IMR-90 (cell line): Measurements from ENCODE around the gene SLC7A4. TPM values are rescaled to one million over a fixed set of nuclear protein-coding genes. Genes with fewer than 3 reads are reported as not detected.

Experiments
- ATAC-seq: fragments of 200-7000 bp; cut with Tn5 transposase; 2 replicates; pipeline ENCODE4 v1.9.1; 2020; ENCODE audit warnings: low read depth, mild to moderate bottlenecking, moderate library complexity
- BruUV-seq: library from RNA; stranded (reverse); fragments of 400-500 nt; replicated peaks from 2 replicates; lab custom pipeline; 2021; lab: Mats Ljungman, UMichigan
- CTCF ChIA-PET: fragments of 300-600 bp; formaldehyde crosslinking; extraction: SDS; loops from one replicate; lab custom pipeline; 2021; ENCODE audit warnings: antibody characterized with exemption; lab: Yijun Ruan, JAX
- POLR2A ChIA-PET: fragments of 300-600 bp; sonication (Branson Sonifier 250); formaldehyde crosslinking; loops from one replicate; lab custom pipeline; 2022; ENCODE audit warnings: antibody characterized with exemption; ENCODE audit not compliant: unreplicated experiment; lab: Charles Lee
- DNase-seq: peaks from one replicate; pipeline ENCODE4 v3.0.0; 2013
- H2AFZ ChIP-seq: replicated peaks from 2 replicates; pipeline ENCODE3; 2013; ENCODE audit warnings: low read length, mild to moderate bottlenecking; ENCODE audit not compliant: poor library complexity
- H2AK5ac ChIP-seq: 2 replicates; pipeline ENCODE4 v1.6.1; 2013; ENCODE audit warnings: low read depth, low read length, inconsistent platforms
- H2AK9ac ChIP-seq: replicated peaks from 2 replicates; pipeline ENCODE3; 2013; ENCODE audit warnings: mild to moderate bottlenecking, low read depth, low read length, moderate library complexity; ENCODE audit not compliant: poor library complexity
- H2BK120ac ChIP-seq: 2 replicates; pipeline ENCODE4 v1.6.1; 2013; ENCODE audit warnings: low read depth, low read length, inconsistent platforms
- H2BK15ac ChIP-seq: 3 replicates; pipeline ENCODE4 v1.6.1; 2013; ENCODE audit warnings: low read depth, low read length, inconsistent platforms
- H2BK20ac ChIP-seq: 2 replicates; pipeline ENCODE4 v1.6.1; 2013; ENCODE audit warnings: low read depth, mild to moderate bottlenecking, inconsistent platforms, low read length, moderate library complexity
- H2BK5ac ChIP-seq: 2 replicates; pipeline ENCODE4 v1.6.1; 2013; ENCODE audit warnings: mild to moderate bottlenecking, low read depth, low read length, inconsistent platforms; ENCODE audit not compliant: poor library complexity, severe bottlenecking
- H3K14ac ChIP-seq: replicated peaks from 2 replicates; pipeline ENCODE4 v1.6.1; 2013; ENCODE audit warnings: low read depth, low read length, inconsistent platforms
- H3K18ac ChIP-seq: 2 replicates; pipeline ENCODE4 v1.6.1; 2013; ENCODE audit warnings: low read depth, low read length, control low read depth
- H3K23ac ChIP-seq: 2 replicates; pipeline ENCODE4 v1.6.1; 2013; ENCODE audit warnings: low read depth, low read length, inconsistent platforms
- H3K27ac ChIP-seq: 2 replicates; pipeline ENCODE4 v1.5.1; 2013; ENCODE audit warnings: mild to moderate bottlenecking, control low read depth, low read length; ENCODE audit not compliant: insufficient read depth
- H3K27me3 ChIP-seq: 2 replicates; pipeline ENCODE4 v1.6.1; 2013; ENCODE audit warnings: low read length; ENCODE audit not compliant: control insufficient read depth, insufficient read depth
- H3K36me3 ChIP-seq: 2 replicates; pipeline ENCODE4 v1.6.1; 2013; ENCODE audit warnings: low read length, mixed read lengths; ENCODE audit not compliant: control insufficient read depth, insufficient read depth
- H3K4ac ChIP-seq: 2 replicates; pipeline ENCODE4 v1.6.1; 2013; ENCODE audit warnings: low read depth, low read length, inconsistent platforms
- H3K4me1 ChIP-seq: 2 replicates; pipeline ENCODE4 v1.6.1; 2013; ENCODE audit warnings: low read length, mixed read lengths; ENCODE audit not compliant: control insufficient read depth, insufficient read depth
- H3K4me2 ChIP-seq: 2 replicates; pipeline ENCODE4 v1.6.1; 2013; ENCODE audit warnings: low read depth, mild to moderate bottlenecking, control low read depth, low read length, moderate library complexity
- H3K4me3 ChIP-seq: 2 replicates; pipeline ENCODE4 v1.5.1; 2013; ENCODE audit warnings: low read depth, mild to moderate bottlenecking, control low read depth, low read length, moderate library complexity; ENCODE audit not compliant: insufficient read depth
- H3K56ac ChIP-seq: 2 replicates; pipeline ENCODE4 v1.6.1; 2013; ENCODE audit warnings: low read length, inconsistent platforms; ENCODE audit not compliant: insufficient read depth; ENCODE audit errors: extremely low read depth
- H3K79me1 ChIP-seq, 2 experiments: 2 replicates each; pipeline ENCODE4 v1.6.1; 2013; ENCODE audit warnings: low read length in 2 of 2, inconsistent platforms in 1 of 2, low read depth in 1 of 2
- H3K9ac ChIP-seq: 2 replicates; pipeline ENCODE4 v1.6.1; 2013; ENCODE audit warnings: low read depth, low read length, control low read depth
- H3K9me1 ChIP-seq: 2 replicates; pipeline ENCODE4 v1.6.1; 2013; ENCODE audit warnings: low read length, inconsistent platforms; ENCODE audit not compliant: insufficient read depth
- H3K9me3 ChIP-seq: 2 replicates; pipeline ENCODE4 v1.6.1; 2013; ENCODE audit warnings: low read length; ENCODE audit not compliant: control insufficient read depth, insufficient read depth
- H4K20me1 ChIP-seq: 2 replicates; pipeline ENCODE4 v1.6.1; 2013; ENCODE audit warnings: low read length, inconsistent platforms; ENCODE audit not compliant: insufficient read depth
- H4K5ac ChIP-seq: 2 replicates; pipeline ENCODE4 v1.6.1; 2013; ENCODE audit warnings: mild to moderate bottlenecking, low read depth, low read length, control low read depth
- H4K8ac ChIP-seq, 2 experiments: 2 replicates each; pipeline ENCODE4 v1.6.1; 2013; ENCODE audit warnings: low read depth in 2 of 2, low read length in 2 of 2, control low read depth in 1 of 2, inconsistent platforms in 1 of 2
- H4K91ac ChIP-seq: 2 replicates; pipeline ENCODE4 v1.6.1; 2013; ENCODE audit warnings: low read depth, low read length, inconsistent platforms; ENCODE audit not compliant: insufficient read depth
- BHLHE40 ChIP-seq: fragments of 150-350 bp; IDR thresholded peaks from 2 replicates; pipeline ENCODE4 v1.6.1; 2016; ENCODE audit warnings: mild to moderate bottlenecking, low read depth, low read length
- CEBPB ChIP-seq: IDR thresholded peaks from 2 replicates; pipeline ENCODE4 v1.6.1; 2012; ENCODE audit warnings: low read depth, low read length, improper control_type of control experiment
- CHD1 ChIP-seq: IDR thresholded peaks from 2 replicates; pipeline ENCODE4 v1.6.1; 2012; ENCODE audit warnings: low read depth, low read length, improper control_type of control experiment
- FOS ChIP-seq: fragments of 150-350 bp; IDR thresholded peaks from 2 replicates; pipeline ENCODE4 v1.6.1; 2016; ENCODE audit warnings: low read depth, low read length
- MAFK ChIP-seq: IDR thresholded peaks from 2 replicates; pipeline ENCODE4 v1.6.1; 2012; ENCODE audit warnings: low read depth, low read length, improper control_type of control experiment
- MAZ ChIP-seq: IDR thresholded peaks from 2 replicates; pipeline ENCODE4 v1.6.1; 2012; ENCODE audit warnings: low read depth, mild to moderate bottlenecking, low read length, improper control_type of control experiment, moderate library complexity, borderline replicate concordance
- MXI1 ChIP-seq: IDR thresholded peaks from 2 replicates; pipeline ENCODE4 v1.6.1; 2012; ENCODE audit warnings: low read depth, mild to moderate bottlenecking, low read length, moderate library complexity, borderline replicate concordance
- NFE2L2 ChIP-seq: fragments of 150-350 bp; IDR thresholded peaks from 2 replicates; pipeline ENCODE4 v1.6.1; 2016; ENCODE audit warnings: low read depth, mild to moderate bottlenecking, low read length
- POLR2A ChIP-seq: IDR thresholded peaks from 2 replicates; pipeline ENCODE4 v1.6.1; 2012; ENCODE audit warnings: mild to moderate bottlenecking, low read depth, low read length
- RAD21 ChIP-seq: IDR thresholded peaks from 2 replicates; pipeline ENCODE4 v1.6.1; 2012; ENCODE audit warnings: low read length, improper control_type of control experiment
- RCOR1 ChIP-seq: IDR thresholded peaks from 2 replicates; pipeline ENCODE4 v1.6.1; 2012; ENCODE audit warnings: mild to moderate bottlenecking, low read length, improper control_type of control experiment; ENCODE audit not compliant: insufficient replicate concordance
- RFX5 ChIP-seq: IDR thresholded peaks from 2 replicates; pipeline ENCODE4 v1.8.0; 2012; ENCODE audit warnings: low read depth, mild to moderate bottlenecking, low read length, moderate library complexity
- SMC3 ChIP-seq: fragments of 150-350 bp; IDR thresholded peaks from 2 replicates; pipeline ENCODE4 v1.6.1; 2016; ENCODE audit warnings: low read depth, mild to moderate bottlenecking, antibody characterized with exemption, low read length, moderate library complexity
- WGBS, 2 experiments: methylation state at CpG; one replicate each; pipeline versions ENCODE4 v1.1.5 to v1.1.7; 2013; ENCODE audit warnings: missing lambda C conversion rate in 2 of 2; ENCODE audit not compliant: insufficient read length in 1 of 2; ENCODE audit errors: extremely low coverage in 2 of 2; 5-methylcytosine and 5-hydroxymethylcytosine counted together
- dilution Hi-C: fragments of 300-500 bp; cut with HindIII; formaldehyde crosslinking; loops from one replicate; pipeline ENCODE4 v1.14.3; 2018; ENCODE audit warnings: low sequenced_read_pairs; ENCODE audit not compliant: unreplicated experiment
- in situ Hi-C: fragments of 300-500 bp; cut with MboI; formaldehyde crosslinking; loops from 3 replicates; pipeline ENCODE4 v1.14.3; 2019; ENCODE audit warnings: low sequenced_read_pairs, inconsistent platforms, mixed read lengths
- intact Hi-C: fragments of 100-400 bp; cut with micrococcal nuclease; formaldehyde crosslinking; loops from 2 replicates; pipeline ENCODE4 v1.10.0; 2022
- polyA plus RNA-seq, 3 experiments: library from polyadenylated mRNA; depleted of rRNA; stranded (reverse); fragments of >200 nt; gene quantifications; 2 replicates each; pipeline ENCODE4 v1.2.3, GENCODE V29; 2012; ENCODE audit warnings: low replicate concordance in 1 of 3
- total RNA-seq: library from RNA; depleted of rRNA; stranded (reverse); fragments of >200 nt; gene quantifications from 2 replicates; pipeline ENCODE4 v1.2.3, GENCODE V29; 2012
- TF ChIP-seq, protein P1 (sequence below): fragments of 150-350 bp; IDR thresholded peaks from 2 replicates; pipeline ENCODE4 v1.6.1; 2017; ENCODE audit warnings: mild to moderate bottlenecking, antibody characterized with exemption, low read length, low read depth
- TF ChIP-seq, protein P2 (sequence below): conservative IDR thresholded peaks from 2 replicates; pipeline ENCODE4 v1.5.1; 2012; ENCODE audit warnings: mild to moderate bottlenecking, low read depth, low read length, improper control_type of control experiment
- TF ChIP-seq, protein P3 (sequence below): fragments of 150-350 bp; IDR thresholded peaks from 2 replicates; pipeline ENCODE4 v1.6.1; 2016; ENCODE audit warnings: low read depth, mild to moderate bottlenecking, low read length, moderate library complexity, borderline replicate concordance

The SLC7A4 gene
- total and polyA plus RNA-seq, 2 of the 4 experiments (the other 2 are of a cell fraction), result 0.03 TPM; not detected in 1

- no peak overlapping the region for H3K9ac ChIP-seq
- CTCF ChIA-PET, result no interaction called here
- H4K20me1 ChIP-seq, result no peaks in the 10 kb centered on the region
- peaks cover 0 to 18% of the 10 kb centered on the region in 2 experiments; a peak in 2 of 4 replicates for H3K79me1 ChIP-seq
- H3K23ac ChIP-seq, result no peak overlapping the region
- H3K9me1 ChIP-seq, result no peaks in the 10 kb centered on the region
- H4K8ac ChIP-seq, result no peak overlapping the region
- H3K27me3 ChIP-seq, result no peaks in the 10 kb centered on the region
- H3K4me1 ChIP-seq, result no peaks in the 10 kb centered on the region
- no peak overlapping the region for H3K27ac ChIP-seq
- no peak for ATAC-seq
- H3K4ac ChIP-seq, result no peak overlapping the region
- peaks cover 65% of the 10 kb centered on the region for H3K36me3 ChIP-seq
- DNase-seq, result no peak
- dilution Hi-C loops, result no loop called here
- H4K5ac ChIP-seq, result no peak overlapping the region
- H2AK5ac ChIP-seq, result no peak overlapping the region
- H3K4me2 ChIP-seq, result no peak overlapping the region
- H2BK120ac ChIP-seq, result no peak overlapping the region
- H2AFZ ChIP-seq, result no peak overlapping the region
- no peaks in the 10 kb centered on the region for H3K9me3 ChIP-seq
- no peak for TF ChIP-seq MXI1
- no peak for TF ChIP-seq MAFK
- TF ChIP-seq, protein P1, sequence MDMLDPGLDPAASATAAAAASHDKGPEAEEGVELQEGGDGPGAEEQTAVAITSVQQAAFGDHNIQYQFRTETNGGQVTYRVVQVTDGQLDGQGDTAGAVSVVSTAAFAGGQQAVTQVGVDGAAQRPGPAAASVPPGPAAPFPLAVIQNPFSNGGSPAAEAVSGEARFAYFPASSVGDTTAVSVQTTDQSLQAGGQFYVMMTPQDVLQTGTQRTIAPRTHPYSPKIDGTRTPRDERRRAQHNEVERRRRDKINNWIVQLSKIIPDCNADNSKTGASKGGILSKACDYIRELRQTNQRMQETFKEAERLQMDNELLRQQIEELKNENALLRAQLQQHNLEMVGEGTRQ, result no peak
- TF ChIP-seq BHLHE40, result no peak
- TF ChIP-seq FOS, result no peak
- no peak for TF ChIP-seq RCOR1
- TF ChIP-seq NFE2L2, result no peak
- TF ChIP-seq POLR2A, result no peak
- TF ChIP-seq MAZ, result no peak
- no peak for TF ChIP-seq RFX5
- no peak for TF ChIP-seq RAD21
- TF ChIP-seq, protein P2, sequence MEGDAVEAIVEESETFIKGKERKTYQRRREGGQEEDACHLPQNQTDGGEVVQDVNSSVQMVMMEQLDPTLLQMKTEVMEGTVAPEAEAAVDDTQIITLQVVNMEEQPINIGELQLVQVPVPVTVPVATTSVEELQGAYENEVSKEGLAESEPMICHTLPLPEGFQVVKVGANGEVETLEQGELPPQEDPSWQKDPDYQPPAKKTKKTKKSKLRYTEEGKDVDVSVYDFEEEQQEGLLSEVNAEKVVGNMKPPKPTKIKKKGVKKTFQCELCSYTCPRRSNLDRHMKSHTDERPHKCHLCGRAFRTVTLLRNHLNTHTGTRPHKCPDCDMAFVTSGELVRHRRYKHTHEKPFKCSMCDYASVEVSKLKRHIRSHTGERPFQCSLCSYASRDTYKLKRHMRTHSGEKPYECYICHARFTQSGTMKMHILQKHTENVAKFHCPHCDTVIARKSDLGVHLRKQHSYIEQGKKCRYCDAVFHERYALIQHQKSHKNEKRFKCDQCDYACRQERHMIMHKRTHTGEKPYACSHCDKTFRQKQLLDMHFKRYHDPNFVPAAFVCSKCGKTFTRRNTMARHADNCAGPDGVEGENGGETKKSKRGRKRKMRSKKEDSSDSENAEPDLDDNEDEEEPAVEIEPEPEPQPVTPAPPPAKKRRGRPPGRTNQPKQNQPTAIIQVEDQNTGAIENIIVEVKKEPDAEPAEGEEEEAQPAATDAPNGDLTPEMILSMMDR, result no peak
- no peak for TF ChIP-seq CEBPB
- TF ChIP-seq, protein P3, sequence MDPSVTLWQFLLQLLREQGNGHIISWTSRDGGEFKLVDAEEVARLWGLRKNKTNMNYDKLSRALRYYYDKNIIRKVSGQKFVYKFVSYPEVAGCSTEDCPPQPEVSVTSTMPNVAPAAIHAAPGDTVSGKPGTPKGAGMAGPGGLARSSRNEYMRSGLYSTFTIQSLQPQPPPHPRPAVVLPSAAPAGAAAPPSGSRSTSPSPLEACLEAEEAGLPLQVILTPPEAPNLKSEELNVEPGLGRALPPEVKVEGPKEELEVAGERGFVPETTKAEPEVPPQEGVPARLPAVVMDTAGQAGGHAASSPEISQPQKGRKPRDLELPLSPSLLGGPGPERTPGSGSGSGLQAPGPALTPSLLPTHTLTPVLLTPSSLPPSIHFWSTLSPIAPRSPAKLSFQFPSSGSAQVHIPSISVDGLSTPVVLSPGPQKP, result no peak
- TF ChIP-seq CHD1, result no peak
- no peak for TF ChIP-seq SMC3
- no peak overlapping the region for H2AK9ac ChIP-seq
- H2BK5ac ChIP-seq, result no peak overlapping the region
- H3K18ac ChIP-seq, result no peak overlapping the region
- WGBS, 2 experiments, result 100% methylated on average over 1 of the region's 30 CpGs; no CpG with 5 or more reads in 1 of the 2 experiments
- in situ Hi-C loops, result no loop called here
- H3K56ac ChIP-seq, result no peak overlapping the region
- H3K4me3 ChIP-seq, result no peak overlapping the region
- BruUV-seq, result no TSS peak
- no peak overlapping the region for H4K91ac ChIP-seq
- no peak overlapping the region for H2BK20ac ChIP-seq
- POLR2A ChIA-PET, result no interaction called here
- H2BK15ac ChIP-seq, result no peak overlapping the region
- no peak overlapping the region for H3K14ac ChIP-seq
- intact Hi-C loops, result no loop called here
These were observed 38.0 kb downstream of the SLC7A4 start for GRCh38 chr22:20994128-20994901.
